Measurements from ENCODE around the gene SNTN.

The SNTN gene

DNA sequence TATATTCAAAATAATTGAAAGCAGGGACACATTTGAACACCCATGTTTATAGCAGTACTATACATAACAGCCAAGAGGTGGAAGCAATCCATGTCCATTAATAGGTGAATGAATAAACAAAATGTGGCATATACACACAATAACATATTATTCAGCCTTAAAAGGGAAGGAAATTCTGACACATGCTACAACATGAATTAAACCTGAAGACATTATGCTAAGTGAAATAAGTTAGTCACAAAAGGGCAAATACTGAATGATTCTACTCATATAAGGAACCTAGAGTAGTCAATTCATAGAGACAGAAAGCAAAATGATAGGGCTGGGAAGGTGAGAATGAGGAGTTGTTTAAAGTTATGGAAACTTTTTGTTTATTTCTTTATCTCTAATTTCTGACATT, 40.9 kb downstream of the SNTN start:
- Histone ChIP-seq H3K4me2 (ENCODE audit: insufficient read depth, low read length) (no peak overlapping the region), H4K20me1 (ENCODE audit: insufficient read depth, low read length) (no peaks in the 10 kb centered on the region), H3K9ac (ENCODE audit: low read depth, low read length) (no peak overlapping the region), H3K79me2 (ENCODE audit: insufficient read depth, low read length) (no peaks in the 10 kb centered on the region), H3K4me3 (ENCODE audit: low read depth in 1 of 2, low read length in 2 of 2) (no peak overlapping the region), H3K4me1 (ENCODE audit: insufficient read depth, low read length) (no peaks in the 10 kb centered on the region), H3K36me3 (ENCODE audit: insufficient read depth, low read length) (no peaks in the 10 kb centered on the region), H3K9me3 (ENCODE audit: insufficient read depth, low read length, severe bottlenecking) (peaks cover 5% of the 10 kb centered on the region), H3K27me3 (ENCODE audit: insufficient read depth, low read length, poor library complexity) (no peaks in the 10 kb centered on the region), H2AFZ (ENCODE audit: low read depth, low read length) (no peak overlapping the region), H3K27ac (ENCODE audit: low read length) (no peak overlapping the region)
- TF ChIP-seq, protein P1, sequence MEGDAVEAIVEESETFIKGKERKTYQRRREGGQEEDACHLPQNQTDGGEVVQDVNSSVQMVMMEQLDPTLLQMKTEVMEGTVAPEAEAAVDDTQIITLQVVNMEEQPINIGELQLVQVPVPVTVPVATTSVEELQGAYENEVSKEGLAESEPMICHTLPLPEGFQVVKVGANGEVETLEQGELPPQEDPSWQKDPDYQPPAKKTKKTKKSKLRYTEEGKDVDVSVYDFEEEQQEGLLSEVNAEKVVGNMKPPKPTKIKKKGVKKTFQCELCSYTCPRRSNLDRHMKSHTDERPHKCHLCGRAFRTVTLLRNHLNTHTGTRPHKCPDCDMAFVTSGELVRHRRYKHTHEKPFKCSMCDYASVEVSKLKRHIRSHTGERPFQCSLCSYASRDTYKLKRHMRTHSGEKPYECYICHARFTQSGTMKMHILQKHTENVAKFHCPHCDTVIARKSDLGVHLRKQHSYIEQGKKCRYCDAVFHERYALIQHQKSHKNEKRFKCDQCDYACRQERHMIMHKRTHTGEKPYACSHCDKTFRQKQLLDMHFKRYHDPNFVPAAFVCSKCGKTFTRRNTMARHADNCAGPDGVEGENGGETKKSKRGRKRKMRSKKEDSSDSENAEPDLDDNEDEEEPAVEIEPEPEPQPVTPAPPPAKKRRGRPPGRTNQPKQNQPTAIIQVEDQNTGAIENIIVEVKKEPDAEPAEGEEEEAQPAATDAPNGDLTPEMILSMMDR (IDR thresholded peaks at IDR 0.05; ENCODE audit: borderline replicate concordance, extremely low read depth, low read length, poor library complexity, severe bottlenecking) = no peak
- no peak for TF ChIP-seq EZH2 (IDR thresholded peaks at IDR 0.05; ENCODE audit: borderline replicate concordance, low read depth, low read length, severe bottlenecking)
- DNase-seq = no peak
- no peak for ATAC-seq (ENCODE audit: insufficient read depth, low read depth)

DNA sequence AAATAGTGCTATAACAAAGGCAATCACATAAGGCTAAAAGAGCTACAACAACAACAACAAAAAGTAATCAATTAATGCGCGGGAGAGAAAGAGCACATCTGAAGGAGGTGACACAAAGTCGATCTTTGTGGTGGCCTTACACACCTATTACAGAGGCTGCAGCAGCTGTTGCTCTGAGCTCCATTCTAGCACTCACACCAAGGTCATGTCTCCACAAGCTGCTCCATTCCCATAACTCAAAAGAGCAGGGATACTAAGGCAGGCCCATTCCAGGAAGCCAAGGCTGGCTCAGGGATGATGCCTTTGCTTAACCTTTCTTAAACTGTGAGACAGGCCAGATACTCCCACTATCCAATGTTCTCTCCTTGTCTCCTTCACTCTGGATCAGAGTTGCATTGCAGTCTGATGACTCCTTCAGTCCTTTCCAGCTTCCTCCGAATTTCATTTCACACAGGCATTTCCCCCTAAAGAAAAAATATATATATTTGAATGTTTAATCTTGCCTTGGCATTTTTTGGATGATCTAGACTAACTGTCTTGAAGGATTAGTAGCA, 52.7 kb downstream of the SNTN start:
- no peak overlapping the region for H2AFZ ChIP-seq (ENCODE audit: low read depth, low read length)
- no peaks in the 10 kb centered on the region for H3K27me3 ChIP-seq (ENCODE audit: insufficient read depth, low read length, poor library complexity)
- no peaks in the 10 kb centered on the region for H4K20me1 ChIP-seq (ENCODE audit: insufficient read depth, low read length)
- no peak overlapping the region for H3K9ac ChIP-seq (ENCODE audit: low read depth, low read length)
- no peaks in the 10 kb centered on the region for H3K36me3 ChIP-seq (ENCODE audit: insufficient read depth, low read length)
- DNase-seq (no peak), ATAC-seq (ENCODE audit: insufficient read depth, low read depth) (no peak)
- no peak overlapping the region for H3K4me3 ChIP-seq (ENCODE audit: low read depth in 1 of 2, low read length in 2 of 2)
- H3K4me2 ChIP-seq (ENCODE audit: insufficient read depth, low read length) = no peak overlapping the region
- no peak overlapping the region for H3K27ac ChIP-seq (ENCODE audit: low read length)
- TF ChIP-seq, protein P1 (IDR thresholded peaks at IDR 0.05; ENCODE audit: borderline replicate concordance, extremely low read depth, low read length, poor library complexity, severe bottlenecking) = no peak
- no peak for TF ChIP-seq EZH2 (IDR thresholded peaks at IDR 0.05; ENCODE audit: borderline replicate concordance, low read depth, low read length, severe bottlenecking)
- no peaks in the 10 kb centered on the region for H3K4me1 ChIP-seq (ENCODE audit: insufficient read depth, low read length)
- no peaks in the 10 kb centered on the region for H3K79me2 ChIP-seq (ENCODE audit: insufficient read depth, low read length)
- no peaks in the 10 kb centered on the region for H3K9me3 ChIP-seq (ENCODE audit: insufficient read depth, low read length, severe bottlenecking)

DNA sequence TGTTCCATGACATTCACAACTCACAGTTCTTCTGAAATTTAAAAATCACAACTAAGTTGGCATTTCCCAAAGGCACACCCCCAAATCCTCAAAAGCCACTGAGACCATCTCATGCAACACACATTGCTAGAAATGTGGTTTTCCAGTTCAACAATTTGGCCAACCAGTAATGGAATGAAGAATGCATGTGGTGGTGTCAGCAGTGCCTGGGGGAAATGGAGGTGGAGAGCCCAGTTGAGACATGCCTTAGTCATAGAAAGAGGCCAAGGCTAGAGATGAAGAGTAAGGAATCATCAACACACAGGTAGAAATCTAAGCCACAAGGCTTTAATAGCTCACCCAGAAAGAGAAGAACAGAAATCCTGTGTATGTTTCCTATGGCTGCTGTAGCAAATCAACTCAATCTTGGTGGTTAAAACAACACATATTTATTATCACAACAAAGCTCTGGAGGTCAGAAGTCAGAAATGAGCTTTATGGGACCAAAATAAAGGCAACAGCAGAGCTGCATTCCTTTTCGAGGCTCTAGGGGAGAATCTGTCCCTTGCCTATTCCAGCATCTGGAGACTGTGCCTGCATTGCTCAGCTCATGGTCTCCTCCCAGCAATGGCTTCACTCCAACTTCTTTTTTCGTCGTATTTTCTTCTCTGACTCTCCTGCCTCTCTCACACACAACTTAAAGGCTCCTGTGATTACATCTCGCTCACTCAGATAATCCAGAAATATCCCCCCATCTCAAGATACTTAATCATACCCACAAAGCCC, 54.0 kb downstream of the SNTN start:
- ATAC-seq (ENCODE audit: insufficient read depth, low read depth) = no peak
- TF ChIP-seq, protein P1 (IDR thresholded peaks at IDR 0.05; ENCODE audit: borderline replicate concordance, extremely low read depth, low read length, poor library complexity, severe bottlenecking) = no peak
- no peak for TF ChIP-seq EZH2 (IDR thresholded peaks at IDR 0.05; ENCODE audit: borderline replicate concordance, low read depth, low read length, severe bottlenecking)

More for the DNA sequence above, 54.0 kb downstream of the SNTN start:
- Histone ChIP-seq H3K27me3 (ENCODE audit: insufficient read depth, low read length, poor library complexity) (no peaks in the 10 kb centered on the region), H3K9ac (ENCODE audit: low read depth, low read length) (no peak overlapping the region), H2AFZ (ENCODE audit: low read depth, low read length) (no peak overlapping the region), H3K4me1 (ENCODE audit: insufficient read depth, low read length) (no peaks in the 10 kb centered on the region), H3K9me3 (ENCODE audit: insufficient read depth, low read length, severe bottlenecking) (no peaks in the 10 kb centered on the region), H4K20me1 (ENCODE audit: insufficient read depth, low read length) (no peaks in the 10 kb centered on the region), H3K4me3 (ENCODE audit: low read depth in 1 of 2, low read length in 2 of 2) (no peak overlapping the region), H3K36me3 (ENCODE audit: insufficient read depth, low read length) (no peaks in the 10 kb centered on the region), H3K27ac (ENCODE audit: low read length) (no peak overlapping the region), H3K4me2 (ENCODE audit: insufficient read depth, low read length) (no peak overlapping the region), H3K79me2 (ENCODE audit: insufficient read depth, low read length) (no peaks in the 10 kb centered on the region)
- DNase-seq = no peak
